H9 (cell line): Measurements from ENCODE around the gene PARD3. TPM values are rescaled to one million over a fixed set of nuclear protein-coding genes. Genes with fewer than 3 reads are reported as not detected.

Experiments used
- DNase-seq: peaks from one replicate; pipeline ENCODE4 v3.0.0-alpha.2; 2017
- H2AFZ ChIP-seq: one replicate; pipeline ENCODE4 v1.6.1; 2013; ENCODE audit warnings: mild to moderate bottlenecking, low read length, control low read depth, moderate library complexity
- H2AK5ac ChIP-seq: 2 replicates; pipeline ENCODE4 v1.6.1; 2013; ENCODE audit warnings: low read length, control low read depth, mixed read lengths; ENCODE audit not compliant: insufficient read length
- H2BK120ac ChIP-seq: one replicate; pipeline ENCODE4 v1.6.1; 2013; ENCODE audit warnings: low read depth, mild to moderate bottlenecking, low read length, control low read depth, inconsistent platforms; ENCODE audit not compliant: poor library complexity, severe bottlenecking
- H2BK12ac ChIP-seq: 2 replicates; pipeline ENCODE4 v1.6.1; 2013; ENCODE audit warnings: low read length, control low read depth, mixed read lengths, low read depth; ENCODE audit not compliant: insufficient read length
- H2BK15ac ChIP-seq: 2 replicates; pipeline ENCODE4 v1.6.1; 2013; ENCODE audit warnings: low read depth, low read length, control low read depth
- H2BK20ac ChIP-seq: one replicate; pipeline ENCODE4 v1.6.1; 2013; ENCODE audit warnings: low read depth, mild to moderate bottlenecking, low read length, control low read depth, inconsistent platforms; ENCODE audit not compliant: poor library complexity, severe bottlenecking
- H2BK5ac ChIP-seq: 2 replicates; pipeline ENCODE4 v1.6.1; 2013; ENCODE audit warnings: low read length, control low read depth, mixed read lengths; ENCODE audit not compliant: insufficient read length
- H3K14ac ChIP-seq: 2 replicates; pipeline ENCODE4 v1.6.1; 2013; ENCODE audit warnings: low read length, control low read depth; ENCODE audit not compliant: insufficient read depth
- H3K18ac ChIP-seq: 2 replicates; pipeline ENCODE4 v1.6.1; 2013; ENCODE audit warnings: low read depth, mild to moderate bottlenecking, mixed read lengths, low read length, control low read depth; ENCODE audit not compliant: insufficient read length
- H3K23ac ChIP-seq: 2 replicates; pipeline ENCODE4 v1.6.1; 2013; ENCODE audit warnings: low read length, control low read depth, mixed read lengths, low read depth; ENCODE audit not compliant: insufficient read length
- H3K23me2 ChIP-seq: 2 replicates; pipeline ENCODE4 v1.6.1; 2013; ENCODE audit warnings: low read depth, mild to moderate bottlenecking, mixed read lengths, low read length, control low read depth; ENCODE audit not compliant: insufficient read length, poor library complexity, severe bottlenecking
- H3K27ac ChIP-seq: 2 replicates; pipeline ENCODE4 v1.5.1; 2013; ENCODE audit warnings: low read length, control low read depth, mixed read lengths, low read depth; ENCODE audit not compliant: insufficient read length
- H3K27me3 ChIP-seq: 2 replicates; pipeline ENCODE4 v1.6.1; 2013; ENCODE audit warnings: low read length, control low read depth, inconsistent platforms; ENCODE audit not compliant: insufficient read depth
- H3K4ac ChIP-seq: 2 replicates; pipeline ENCODE4 v1.6.1; 2013; ENCODE audit warnings: low read depth, mild to moderate bottlenecking, control low read depth, inconsistent platforms, low read length, moderate library complexity
- H3K4me1 ChIP-seq: 2 replicates; pipeline ENCODE4 v1.6.1; 2013; ENCODE audit warnings: low read length, control low read depth, inconsistent platforms; ENCODE audit not compliant: insufficient read depth
- H3K4me2 ChIP-seq: 2 replicates; pipeline ENCODE4 v1.6.1; 2013; ENCODE audit warnings: low read length, control low read depth, mixed read lengths; ENCODE audit not compliant: insufficient read length, insufficient read depth
- H3K56ac ChIP-seq: 2 replicates; pipeline ENCODE4 v1.6.1; 2013; ENCODE audit warnings: low read depth, mild to moderate bottlenecking, mixed read lengths, low read length, control low read depth; ENCODE audit not compliant: insufficient read length
- H3K79me1 ChIP-seq: 2 replicates; pipeline ENCODE4 v1.6.1; 2013; ENCODE audit warnings: low read depth, mild to moderate bottlenecking, moderate library complexity, low read length, control low read depth, inconsistent platforms; ENCODE audit not compliant: insufficient read depth, poor library complexity, severe bottlenecking
- H3K79me2 ChIP-seq: 2 replicates; pipeline ENCODE4 v1.6.1; 2013; ENCODE audit warnings: low read length, control low read depth, inconsistent platforms; ENCODE audit not compliant: insufficient read depth
- H3K9ac ChIP-seq: 2 replicates; pipeline ENCODE4 v1.6.1; 2013; ENCODE audit warnings: low read length, control low read depth, mixed read lengths; ENCODE audit not compliant: insufficient read length; ENCODE audit errors: extremely low read depth
- H3K9me3 ChIP-seq: one replicate; pipeline ENCODE4 v1.6.1; 2013; ENCODE audit warnings: low read depth, low read length, inconsistent platforms; ENCODE audit not compliant: control insufficient read depth
- H3T11ph ChIP-seq: one replicate; pipeline ENCODE4 v1.6.1; 2013; ENCODE audit warnings: mild to moderate bottlenecking, low read length, control low read depth, inconsistent platforms
- H4K20me1 ChIP-seq: one replicate; pipeline ENCODE4 v1.6.1; 2013; ENCODE audit not compliant: control insufficient read depth, insufficient read length, insufficient read depth
- H4K5ac ChIP-seq: 2 replicates; pipeline ENCODE4 v1.6.1; 2013; ENCODE audit warnings: low read depth, mild to moderate bottlenecking, mixed read lengths, low read length, control low read depth; ENCODE audit not compliant: insufficient read length
- H4K8ac ChIP-seq: replicated peaks from 2 replicates; pipeline ENCODE4 v1.6.1; 2013; ENCODE audit warnings: low read length, control low read depth, mixed read lengths, low read depth; ENCODE audit not compliant: insufficient read length
- H4K91ac ChIP-seq: 2 replicates; pipeline ENCODE4 v1.6.1; 2013; ENCODE audit warnings: low read depth, mild to moderate bottlenecking, moderate library complexity, mixed read lengths, low read length, control low read depth; ENCODE audit not compliant: insufficient read length
- H3K27ac Mint-ChIP-seq, 3 experiments: 2 replicates in 2 of 3; 3 replicates in 1 of 3; pipeline ENCODE4 v1.8.0; 2020 to 2021; ENCODE audit warnings: mixed read lengths in 3 of 3, mild to moderate bottlenecking in 1 of 3, moderate library complexity in 1 of 3
- H3K27me3 Mint-ChIP-seq: 2 replicates; pipeline ENCODE4 v1.8.0; 2021; ENCODE audit warnings: low read depth, mild to moderate bottlenecking, moderate library complexity, mixed read lengths
- H3K36me3 Mint-ChIP-seq, 3 experiments: 2 replicates in 2 of 3; 3 replicates in 1 of 3; pipeline ENCODE4 v1.8.0; 2020 to 2021; ENCODE audit warnings: low read depth in 3 of 3, mixed read lengths in 3 of 3; ENCODE audit not compliant: insufficient read depth in 1 of 3
- H3K4me1 Mint-ChIP-seq, 2 experiments: 2 replicates each; pipeline ENCODE4 v1.8.0; 2020; ENCODE audit warnings: mixed read lengths in 2 of 2
- H3K4me3 Mint-ChIP-seq, 2 experiments: 2 replicates in 1 of 2; 3 replicates in 1 of 2; pipeline ENCODE4 v1.8.0; 2020 to 2021; ENCODE audit warnings: mild to moderate bottlenecking in 2 of 2, mixed read lengths in 2 of 2, moderate library complexity in 1 of 2
- H3K9me3 Mint-ChIP-seq, 2 experiments: 2 replicates in 1 of 2; 3 replicates in 1 of 2; pipeline ENCODE4 v1.8.0; 2020; ENCODE audit warnings: mild to moderate bottlenecking in 2 of 2, mixed read lengths in 2 of 2, moderate library complexity in 1 of 2
- WGBS: extraction: QIAGEN DNeasy Blood & Tissue Kit; methylation state at CpG from one replicate; pipeline ENCODE4 v1.1.7; 2013; ENCODE audit warnings: missing lambda C conversion rate, low lambda C conversion rate, mixed read lengths; ENCODE audit not compliant: insufficient read length; ENCODE audit errors: extremely low coverage; 5-methylcytosine and 5-hydroxymethylcytosine counted together
- total RNA-seq: library from RNA; stranded (reverse); gene quantifications from 2 replicates; pipeline ENCODE4 v1.2.1, GENCODE V29; 2021
- TF ChIP-seq, protein P1 (sequence below): fragments of 200-600 bp; sonication (generic); conservative IDR thresholded peaks from 3 replicates; pipeline ENCODE4 v1.8.0; 2021; ENCODE audit warnings: antibody characterized with exemption, mild to moderate bottlenecking

Gene PARD3
- total RNA-seq, 1 experiment from 2014 or later = 44.7 TPM

DNA sequence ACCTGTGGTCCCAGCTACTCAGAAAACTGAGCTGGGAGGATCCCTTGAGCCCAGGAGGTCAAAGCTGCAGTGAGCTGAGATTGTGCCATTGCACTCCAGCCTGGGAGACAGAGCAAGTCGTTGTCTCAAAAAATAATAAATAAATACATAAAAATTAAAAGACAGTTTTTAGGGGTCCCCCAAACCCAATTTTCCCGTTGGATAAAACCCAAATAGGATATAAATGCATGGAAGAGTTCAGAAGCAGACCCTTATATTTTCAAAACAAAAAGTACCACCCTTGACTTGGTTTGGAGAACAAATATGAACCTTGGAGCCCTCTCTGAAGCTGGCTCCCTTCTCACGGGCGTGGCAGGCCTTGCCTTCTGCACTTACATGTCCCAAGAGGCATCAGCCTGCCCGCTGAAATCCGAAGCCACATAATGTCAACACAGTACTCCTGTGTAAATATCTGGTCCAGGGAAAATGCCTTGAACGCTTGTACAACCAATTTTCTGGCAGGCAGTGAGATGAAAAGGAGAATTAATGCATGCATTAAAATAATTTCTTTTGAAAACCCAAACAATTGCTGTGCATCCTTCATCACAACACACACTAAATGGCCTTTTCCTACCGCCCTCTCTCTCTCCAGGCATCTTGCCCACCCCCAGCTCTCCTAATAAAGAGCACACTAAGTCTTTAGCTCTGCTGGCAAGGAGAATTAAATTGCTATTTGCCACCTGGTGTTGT is 46.4 kb upstream of the PARD3 start:
- Histone ChIP-seq H3K56ac (no peak overlapping the region), H3K27ac (no peak overlapping the region), H4K5ac (no peak overlapping the region), H3K4me1 (no peaks in the 10 kb centered on the region), H4K8ac (no peak overlapping the region), H3K18ac (no peak overlapping the region), H3K9me3 (no peaks in the 10 kb centered on the region), H4K20me1 (no peaks in the 10 kb centered on the region), H3T11ph (no peak overlapping the region), H3K23me2 (no peaks in the 10 kb centered on the region), H2AK5ac (no peak overlapping the region), H3K23ac (no peak overlapping the region), H3K27me3 (no peaks in the 10 kb centered on the region), H3K14ac (no peak overlapping the region; the same call in 1 of the 2 replicates), H2BK15ac (no peak overlapping the region), H2BK120ac (no peak overlapping the region), H2BK5ac (no peak overlapping the region), H4K91ac (no peak overlapping the region), H3K9ac (no peak overlapping the region), H3K79me1 (no peaks in the 10 kb centered on the region), H3K4ac (no peak overlapping the region), H2BK20ac (no peak overlapping the region), H3K79me2 (no peaks in the 10 kb centered on the region), H2BK12ac (no peak overlapping the region), H2AFZ (no peak overlapping the region), H3K4me2 (no peak overlapping the region)
- no peaks in the 10 kb centered on the region for H3K9me3 Mint-ChIP-seq
- no peak for DNase-seq
- no peak overlapping the region for H3K4me3 Mint-ChIP-seq
- WGBS = no CpG with 5 or more reads among the region's 8 CpGs
- H3K4me1 Mint-ChIP-seq = peaks cover 16 to 30% of the 10 kb centered on the region in 2 experiments
- H3K27me3 Mint-ChIP-seq = no peaks in the 10 kb centered on the region
- TF ChIP-seq, protein P1, sequence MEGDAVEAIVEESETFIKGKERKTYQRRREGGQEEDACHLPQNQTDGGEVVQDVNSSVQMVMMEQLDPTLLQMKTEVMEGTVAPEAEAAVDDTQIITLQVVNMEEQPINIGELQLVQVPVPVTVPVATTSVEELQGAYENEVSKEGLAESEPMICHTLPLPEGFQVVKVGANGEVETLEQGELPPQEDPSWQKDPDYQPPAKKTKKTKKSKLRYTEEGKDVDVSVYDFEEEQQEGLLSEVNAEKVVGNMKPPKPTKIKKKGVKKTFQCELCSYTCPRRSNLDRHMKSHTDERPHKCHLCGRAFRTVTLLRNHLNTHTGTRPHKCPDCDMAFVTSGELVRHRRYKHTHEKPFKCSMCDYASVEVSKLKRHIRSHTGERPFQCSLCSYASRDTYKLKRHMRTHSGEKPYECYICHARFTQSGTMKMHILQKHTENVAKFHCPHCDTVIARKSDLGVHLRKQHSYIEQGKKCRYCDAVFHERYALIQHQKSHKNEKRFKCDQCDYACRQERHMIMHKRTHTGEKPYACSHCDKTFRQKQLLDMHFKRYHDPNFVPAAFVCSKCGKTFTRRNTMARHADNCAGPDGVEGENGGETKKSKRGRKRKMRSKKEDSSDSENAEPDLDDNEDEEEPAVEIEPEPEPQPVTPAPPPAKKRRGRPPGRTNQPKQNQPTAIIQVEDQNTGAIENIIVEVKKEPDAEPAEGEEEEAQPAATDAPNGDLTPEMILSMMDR = no peak
- no peaks in the 10 kb centered on the region for H3K36me3 Mint-ChIP-seq
- H3K27ac Mint-ChIP-seq = peak overlapping the region; percentile 7 to 71 (median 52); a peak in 3 of 7 replicates
